Keratinocyte (primary cell): ENCODE measurements around the gene ZMYND8. TPM values are rescaled to one million over a fixed set of nuclear protein-coding genes. Genes with fewer than 3 reads are reported as not detected.

Experiments used
- DNase-seq: peaks from one replicate; pipeline ENCODE4 v3.0.0-alpha.2; 2011; ENCODE audit warnings: low read depth, missing footprints, low spot score
- FAIRE-seq: peaks from 2 replicates; lab custom pipeline; 2011; peaks lifted over from hg19 to GRCh38; lab: Jason Lieb, UNC
- H2AFZ ChIP-seq: 2 replicates; pipeline ENCODE4 v1.6.0; 2012; ENCODE audit warnings: low read length, control low read depth, inconsistent platforms; ENCODE audit not compliant: control insufficient read depth
- H3K27ac ChIP-seq: 2 replicates; pipeline ENCODE4 v1.5.1; 2011; ENCODE audit warnings: low read length; ENCODE audit not compliant: control insufficient read depth, insufficient read depth
- H3K27me3 ChIP-seq: 3 replicates; pipeline ENCODE4 v1.6.0; 2011; ENCODE audit warnings: low read length; ENCODE audit not compliant: control insufficient read depth, insufficient read depth; ENCODE audit errors: extremely low read depth
- H3K36me3 ChIP-seq, 2 experiments: 2 replicates in 1 of 2; 3 replicates in 1 of 2; pipeline ENCODE4 v1.5.1; 2011; ENCODE audit warnings: low read length in 2 of 2, mild to moderate bottlenecking in 1 of 2; ENCODE audit not compliant: control insufficient read depth in 2 of 2, insufficient read depth in 2 of 2; ENCODE audit errors: extremely low read depth in 1 of 2
- H3K4me1 ChIP-seq: 3 replicates; pipeline ENCODE4 v1.5.1; 2011; ENCODE audit warnings: low read length; ENCODE audit not compliant: control insufficient read depth, insufficient read depth; ENCODE audit errors: extremely low read depth
- H3K4me2 ChIP-seq: 3 replicates; pipeline ENCODE4 v1.6.0; 2011; ENCODE audit warnings: low read depth, low read length; ENCODE audit not compliant: control insufficient read depth, insufficient read depth; ENCODE audit errors: extremely low read depth
- H3K4me3 ChIP-seq, 3 experiments: fragments of 200-600 bp in 1 of 3; sonication (generic) in 1 of 3; 2 replicates in 2 of 3; 3 replicates in 1 of 3; pipeline ENCODE4 v1.5.1; 2011 to 2016; ENCODE audit warnings: low read length in 3 of 3, mild to moderate bottlenecking in 3 of 3, control low read depth in 2 of 3, inconsistent platforms in 1 of 3, low read depth in 1 of 3, mixed read lengths in 1 of 3, mixed run types in 1 of 3, moderate library complexity in 1 of 3; ENCODE audit not compliant: control insufficient read depth in 2 of 3, insufficient read depth in 2 of 3; ENCODE audit errors: extremely low read depth in 1 of 3
- H3K79me2 ChIP-seq: 2 replicates; pipeline ENCODE4 v1.6.0; 2012; ENCODE audit warnings: low read length; ENCODE audit not compliant: control insufficient read depth, insufficient read depth
- H3K9ac ChIP-seq: 3 replicates; pipeline ENCODE4 v1.6.0; 2011; ENCODE audit warnings: low read length; ENCODE audit not compliant: control insufficient read depth, insufficient read depth; ENCODE audit errors: extremely low read depth
- H3K9me1 ChIP-seq: 3 replicates; pipeline ENCODE4 v1.6.0; 2011; ENCODE audit warnings: low read length; ENCODE audit not compliant: control insufficient read depth, insufficient read depth; ENCODE audit errors: extremely low read depth
- H3K9me3 ChIP-seq: 2 replicates; pipeline ENCODE4 v1.5.1; 2012; ENCODE audit warnings: low read depth, low read length; ENCODE audit not compliant: control insufficient read depth
- H4K20me1 ChIP-seq: 3 replicates; pipeline ENCODE4 v1.6.0; 2011; ENCODE audit warnings: low read length; ENCODE audit not compliant: control insufficient read depth, insufficient read depth; ENCODE audit errors: extremely low read depth
- EZH2 ChIP-seq: IDR thresholded peaks from one replicate; pipeline ENCODE4 v1.6.1; 2012; ENCODE audit warnings: inconsistent platforms, mild to moderate bottlenecking, low read length, moderate library complexity
- dilution Hi-C: fragments of 300-500 bp; cut with MboI; formaldehyde crosslinking; loops from one replicate; pipeline ENCODE4 v1.7.0; 2020; ENCODE audit warnings: low sequenced_read_pairs; ENCODE audit not compliant: extremely low pct_ligation_motif_present
- polyA plus RNA-seq, 5 experiments: library from polyadenylated mRNA; depleted of rRNA in 3 of 5; stranded (reverse) in 3 of 5; stranded (forward) in 1 of 5; unstranded in 1 of 5; fragments of >200 nt; gene quantifications; 1 replicate in 1 of 5; 2 replicates in 3 of 5; 3 replicates in 1 of 5; pipeline versions ENCODE4 v1.2.1 to v1.2.3, GENCODE V29; 2011 to 2012; ENCODE audit warnings: missing spikeins in 2 of 5, low read depth in 1 of 5, low replicate concordance in 1 of 5
- TF ChIP-seq, protein P1 (sequence below), 3 experiments: IDR thresholded peaks in 1 of 3; conservative IDR thresholded peaks in 1 of 3; optimal IDR thresholded peaks in 1 of 3; 2 replicates in 2 of 3; 3 replicates in 1 of 3; pipeline versions ENCODE3 to v1.5.1; 2011; ENCODE audit warnings: low read length in 3 of 3, mild to moderate bottlenecking in 3 of 3, moderate library complexity in 2 of 3, control low read depth in 1 of 3, inconsistent platforms in 1 of 3; ENCODE audit not compliant: insufficient read depth in 2 of 3; ENCODE audit errors: extremely low read depth in 1 of 3

Gene ZMYND8
- polyA plus RNA-seq, 1 donor (not counting 4 experiments of a cell fraction or from before 2014, with no cell fraction given) = 39.8 TPM

DNA sequence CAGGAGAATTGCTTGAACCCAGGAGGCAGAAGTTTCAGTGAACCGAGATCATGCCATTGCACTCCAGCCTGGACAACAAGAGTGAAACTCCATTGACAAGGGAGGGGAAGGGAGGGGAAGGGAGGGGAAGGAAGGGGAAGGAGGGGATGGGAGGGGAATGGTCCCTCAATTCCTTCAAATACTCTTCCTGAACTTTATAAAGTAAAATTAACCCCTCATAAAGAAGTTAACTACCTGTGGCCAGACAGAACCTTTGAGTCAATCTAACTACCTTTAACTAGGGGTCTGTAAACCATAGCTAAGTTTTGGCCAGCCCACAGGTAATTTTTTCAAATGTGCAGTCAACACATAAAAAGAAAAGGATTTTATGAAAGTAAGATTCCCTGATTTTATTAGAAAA is 131.0 kb downstream of the ZMYND8 start:
- DNase-seq (no peak), FAIRE-seq (no peak)
- Histone ChIP-seq H3K9me1 (no peaks in the 10 kb centered on the region), H3K4me3 (no peak overlapping the region), H3K27me3 (no peaks in the 10 kb centered on the region), H3K27ac (no peak overlapping the region), H3K79me2 (peaks cover 3% of the 10 kb centered on the region), H3K4me2 (no peak overlapping the region), H3K9me3 (no peaks in the 10 kb centered on the region), H3K9ac (no peak overlapping the region), H3K36me3 (peaks cover 36 to 45% of the 10 kb centered on the region in 2 experiments), H4K20me1 (no peaks in the 10 kb centered on the region), H2AFZ (no peak overlapping the region), H3K4me1 (no peaks in the 10 kb centered on the region)
- dilution Hi-C loops = no loop called here
- TF ChIP-seq, protein P1, sequence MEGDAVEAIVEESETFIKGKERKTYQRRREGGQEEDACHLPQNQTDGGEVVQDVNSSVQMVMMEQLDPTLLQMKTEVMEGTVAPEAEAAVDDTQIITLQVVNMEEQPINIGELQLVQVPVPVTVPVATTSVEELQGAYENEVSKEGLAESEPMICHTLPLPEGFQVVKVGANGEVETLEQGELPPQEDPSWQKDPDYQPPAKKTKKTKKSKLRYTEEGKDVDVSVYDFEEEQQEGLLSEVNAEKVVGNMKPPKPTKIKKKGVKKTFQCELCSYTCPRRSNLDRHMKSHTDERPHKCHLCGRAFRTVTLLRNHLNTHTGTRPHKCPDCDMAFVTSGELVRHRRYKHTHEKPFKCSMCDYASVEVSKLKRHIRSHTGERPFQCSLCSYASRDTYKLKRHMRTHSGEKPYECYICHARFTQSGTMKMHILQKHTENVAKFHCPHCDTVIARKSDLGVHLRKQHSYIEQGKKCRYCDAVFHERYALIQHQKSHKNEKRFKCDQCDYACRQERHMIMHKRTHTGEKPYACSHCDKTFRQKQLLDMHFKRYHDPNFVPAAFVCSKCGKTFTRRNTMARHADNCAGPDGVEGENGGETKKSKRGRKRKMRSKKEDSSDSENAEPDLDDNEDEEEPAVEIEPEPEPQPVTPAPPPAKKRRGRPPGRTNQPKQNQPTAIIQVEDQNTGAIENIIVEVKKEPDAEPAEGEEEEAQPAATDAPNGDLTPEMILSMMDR (optimal IDR thresholded peaks at IDR 0.05 in 1 of 3, IDR thresholded peaks at IDR 0.05 in 1 of 3, conservative IDR thresholded peaks at IDR 0.05 in 1 of 3; ENCODE audit: extremely low read depth in 1 of 3, insufficient read depth in 2 of 3, low read length in 3 of 3) = no peak
- TF ChIP-seq EZH2 = no peak

DNA sequence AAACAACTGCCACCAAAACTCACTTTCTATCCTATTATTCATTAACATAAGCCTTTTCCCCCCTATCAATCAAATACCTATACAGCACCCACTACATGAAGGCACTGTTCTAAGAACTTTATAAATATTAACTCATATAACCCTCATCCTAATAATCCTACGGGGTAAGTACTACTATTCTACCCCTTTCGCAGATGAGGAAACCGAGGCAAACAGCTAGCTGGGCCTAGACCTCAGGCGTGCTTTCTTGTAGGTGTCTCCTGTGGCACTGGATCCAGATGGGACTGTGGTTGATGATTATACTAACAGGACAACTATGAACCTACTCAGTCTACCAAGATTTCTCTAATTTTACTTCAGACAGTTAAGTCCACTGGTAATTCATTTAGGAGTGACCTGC is 131.6 kb downstream of the ZMYND8 start:
- Histone ChIP-seq H3K79me2 (peaks cover 5% of the 10 kb centered on the region), H3K4me2 (no peak overlapping the region), H3K9ac (no peak overlapping the region), H3K27ac (no peak overlapping the region), H3K27me3 (no peaks in the 10 kb centered on the region), H3K9me1 (no peaks in the 10 kb centered on the region), H2AFZ (no peak overlapping the region), H3K36me3 (peaks cover 36 to 48% of the 10 kb centered on the region in 2 experiments), H3K4me1 (no peaks in the 10 kb centered on the region), H3K9me3 (no peaks in the 10 kb centered on the region), H3K4me3 (no peak overlapping the region), H4K20me1 (no peaks in the 10 kb centered on the region)
- DNase-seq = no peak
- dilution Hi-C loops = no loop called here
- FAIRE-seq = no peak
- TF ChIP-seq, protein P1 (optimal IDR thresholded peaks at IDR 0.05 in 1 of 3, IDR thresholded peaks at IDR 0.05 in 1 of 3, conservative IDR thresholded peaks at IDR 0.05 in 1 of 3; ENCODE audit: extremely low read depth in 1 of 3, insufficient read depth in 2 of 3, low read length in 3 of 3) = no peak
- TF ChIP-seq EZH2 = no peak
